Measurements from ENCODE around the gene PTTG1IP2.
"Not testable (repeated sequence)": the region's sequence is repeated elsewhere in the genome, so short reads cannot be mapped to it uniquely, and the experiment has no call there.

The PTTG1IP2 gene

DNA sequence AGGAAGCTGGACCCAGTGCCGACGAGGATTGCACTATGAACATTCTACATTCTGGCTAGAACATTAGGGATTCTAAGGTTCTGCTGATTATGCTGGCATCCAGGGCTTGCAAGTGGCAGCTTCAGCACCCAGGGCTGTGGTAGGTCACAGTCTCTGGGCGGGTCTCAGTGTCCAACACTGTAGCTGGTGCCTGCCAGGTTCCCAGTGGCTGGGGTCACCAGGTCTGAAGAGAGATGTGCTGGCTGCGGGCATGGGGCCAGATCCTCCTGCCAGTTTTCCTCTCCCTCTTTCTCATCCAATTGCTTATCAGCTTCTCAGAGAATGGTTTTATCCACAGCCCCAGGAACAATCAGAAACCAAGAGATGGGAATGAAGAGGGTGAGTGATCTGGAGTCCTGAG lies at the start of gene PTTG1IP2:
Gene PTTG1IP2, plus strand, starts transcription at position 86 of the 400 bp plus-strand sequence. Its CDS starts 148 bp downstream, at position 234.
- no peak for DNase-seq

DNA sequence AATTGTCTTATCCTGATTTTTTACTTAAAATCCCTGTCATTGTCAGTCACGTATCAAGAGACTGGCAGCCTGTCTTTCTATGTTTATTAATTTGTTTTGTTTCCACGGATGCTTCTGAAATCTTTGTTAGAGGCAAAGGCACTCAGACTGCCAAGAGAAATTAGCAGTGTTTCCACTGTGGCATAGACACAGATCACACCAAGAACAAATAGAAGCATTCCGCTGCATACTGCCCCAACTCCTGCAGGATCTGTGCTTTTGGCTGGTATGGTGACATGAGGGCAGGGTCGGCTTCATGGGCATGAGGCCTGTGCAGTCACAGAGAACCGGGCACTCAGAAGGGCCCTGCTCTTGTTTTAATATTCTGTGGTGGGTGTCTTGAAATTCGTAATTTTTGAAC lies 47.8 kb upstream of the PTTG1IP2 start:
- DNase-seq: no peak

DNA sequence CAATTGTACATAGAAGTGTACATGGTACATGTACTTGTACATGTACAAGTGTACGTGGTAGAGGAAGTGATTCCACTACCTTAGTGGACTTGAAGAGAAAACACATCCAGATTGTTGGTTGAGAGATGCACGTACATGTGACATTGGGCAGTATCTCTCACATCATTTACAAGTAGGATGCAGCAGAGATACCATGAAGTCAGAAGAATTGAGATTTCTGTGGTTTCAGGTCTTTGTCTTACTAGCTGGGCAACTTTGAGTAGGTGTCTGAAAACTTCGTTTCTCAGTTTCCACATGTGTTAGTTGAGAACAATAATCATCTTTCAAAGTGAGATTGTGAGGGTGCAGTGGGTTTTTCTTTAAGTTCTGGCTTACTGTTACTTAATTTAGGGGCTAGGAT lies 44.7 kb upstream of the PTTG1IP2 start:
- no peak for DNase-seq

DNA sequence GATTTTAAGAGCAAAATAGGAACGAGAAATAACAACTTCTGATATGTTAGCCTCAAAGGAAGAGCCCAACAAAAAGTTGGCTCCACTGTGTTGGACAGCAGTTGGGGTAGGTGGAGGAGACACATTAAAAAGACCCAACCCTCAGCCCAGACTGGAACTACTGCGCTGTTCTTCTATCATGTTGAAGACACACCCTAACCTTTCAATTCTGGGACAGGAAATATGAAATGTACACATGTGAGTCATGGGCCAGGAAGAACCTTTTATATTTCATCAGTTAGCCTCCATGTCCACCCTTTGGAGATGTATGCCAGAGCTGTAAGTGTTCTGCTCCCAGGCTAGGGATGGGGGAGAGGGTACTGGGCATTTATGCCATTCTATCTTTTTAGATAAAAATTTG lies 44.1 kb upstream of the PTTG1IP2 start:
- no peak for DNase-seq

DNA sequence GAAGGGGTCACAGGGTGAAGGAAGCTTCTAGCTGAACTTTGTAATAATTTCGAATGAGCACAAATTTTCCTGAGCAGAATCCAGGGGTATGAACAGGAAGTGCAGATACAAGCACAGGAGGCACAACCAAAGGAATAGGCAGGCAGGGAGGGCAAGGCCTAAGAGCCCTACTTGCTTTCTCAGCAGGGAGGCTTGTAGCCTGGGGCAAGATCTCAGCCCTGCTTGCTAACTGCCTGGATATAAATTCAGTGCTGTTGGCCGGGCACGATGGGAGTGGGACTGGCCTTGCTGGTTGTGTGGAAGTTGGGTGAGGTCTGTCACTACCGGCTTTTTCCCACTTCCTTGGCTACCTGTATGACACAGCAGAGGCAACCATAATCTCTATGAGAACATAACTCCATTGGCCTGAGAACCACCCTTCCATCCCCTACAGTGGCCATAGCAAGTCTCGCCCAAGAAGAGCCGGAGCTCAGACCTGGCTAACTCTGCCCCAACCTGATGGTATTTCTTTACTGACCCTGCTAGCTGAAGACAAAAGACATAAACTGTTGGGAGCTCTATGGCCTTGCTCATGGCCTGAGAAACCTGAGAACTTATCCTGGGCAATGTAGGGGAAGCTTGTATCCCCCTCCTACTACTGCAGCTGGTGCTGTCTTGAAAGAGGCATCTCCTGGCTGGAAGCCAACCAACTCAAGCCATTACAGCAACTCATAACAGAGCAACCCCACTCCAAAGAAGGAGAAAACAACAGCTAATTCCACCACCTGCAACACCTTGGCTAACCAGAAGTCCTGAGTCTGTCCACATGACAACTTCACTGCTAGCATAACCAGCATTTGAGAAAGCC lies 38.6 kb upstream of the PTTG1IP2 start:
- DNase-seq: no peak

- no peak for DNase-seq
These were observed 36.7 kb upstream of the PTTG1IP2 start for GRCh38 chr7:90432752-90433151.

DNA sequence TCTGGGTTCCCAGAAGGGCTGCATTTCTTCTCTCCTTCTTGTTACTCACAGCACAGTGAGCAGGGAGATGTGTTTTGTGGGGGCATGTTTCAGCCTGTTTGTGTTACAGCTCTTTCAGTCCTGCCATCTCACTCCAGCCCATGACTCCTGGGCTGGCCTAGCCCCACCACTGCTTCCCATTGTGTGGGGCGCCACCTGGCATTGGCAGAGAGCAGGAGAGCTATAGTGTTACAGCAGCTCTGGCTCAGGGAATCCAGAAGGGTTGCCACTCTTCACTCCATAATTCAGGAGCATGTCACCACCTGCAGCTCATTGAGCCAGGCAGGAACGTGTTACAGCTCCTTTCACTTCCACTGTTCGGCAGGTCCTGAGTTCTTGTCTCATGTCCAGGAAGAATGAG lies 36.2 kb upstream of the PTTG1IP2 start:
- no peak for DNase-seq

GRCh38 chr7:90445633-90446032 lies 23.8 kb upstream of the PTTG1IP2 start:
- no peak for DNase-seq

- no peak for DNase-seq
These were observed 23.1 kb upstream of the PTTG1IP2 start for GRCh38 chr7:90446137-90446899.

DNA sequence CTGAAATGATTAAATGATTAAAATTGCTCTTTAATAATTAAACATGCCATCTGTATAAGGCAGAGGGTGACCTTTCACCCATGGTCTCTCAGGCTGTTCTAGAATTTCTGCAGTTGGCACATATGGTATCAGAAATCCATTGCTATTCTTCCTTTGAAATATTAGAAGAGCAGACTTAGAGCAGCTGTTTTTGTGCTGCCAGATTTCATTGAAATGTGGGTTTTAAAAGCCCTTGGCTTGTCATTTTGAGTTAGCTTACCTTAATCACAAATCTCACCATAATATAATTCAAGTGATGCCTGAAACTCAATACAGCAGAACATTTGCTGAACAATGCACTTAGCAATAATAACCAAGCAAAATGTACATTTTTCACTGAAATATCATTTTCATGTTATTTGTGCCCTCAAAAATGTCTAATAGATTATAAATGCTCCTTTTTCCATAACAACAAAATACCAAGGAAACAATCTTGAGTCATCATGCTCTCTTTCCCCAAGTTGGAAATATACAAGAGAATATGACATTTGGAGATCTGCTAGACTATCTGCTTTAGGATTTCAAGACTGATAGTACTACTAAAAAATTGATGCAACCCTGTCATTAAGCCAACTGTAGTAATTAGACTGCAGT lies 16.1 kb upstream of the PTTG1IP2 start:
- DNase-seq: no peak

DNA sequence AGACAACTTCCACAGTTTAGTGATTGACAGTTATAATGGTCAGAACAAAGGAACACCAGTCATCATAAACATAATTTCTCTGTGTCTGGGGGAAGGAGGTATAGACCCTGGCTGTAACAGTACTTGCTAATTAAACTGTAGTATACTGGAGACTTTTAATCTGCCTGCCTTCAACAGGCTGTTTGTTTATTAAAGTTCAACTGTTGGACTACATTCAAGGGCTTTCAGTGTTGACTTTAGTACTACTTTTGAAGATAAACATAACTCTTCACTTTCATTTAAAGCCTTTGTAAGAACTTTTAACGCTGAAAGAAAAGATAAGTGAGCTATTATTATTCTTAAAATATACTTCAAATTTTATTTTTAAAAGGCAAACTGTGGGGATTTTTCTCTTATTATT lies 15.5 kb upstream of the PTTG1IP2 start:
- DNase-seq: no peak

DNA sequence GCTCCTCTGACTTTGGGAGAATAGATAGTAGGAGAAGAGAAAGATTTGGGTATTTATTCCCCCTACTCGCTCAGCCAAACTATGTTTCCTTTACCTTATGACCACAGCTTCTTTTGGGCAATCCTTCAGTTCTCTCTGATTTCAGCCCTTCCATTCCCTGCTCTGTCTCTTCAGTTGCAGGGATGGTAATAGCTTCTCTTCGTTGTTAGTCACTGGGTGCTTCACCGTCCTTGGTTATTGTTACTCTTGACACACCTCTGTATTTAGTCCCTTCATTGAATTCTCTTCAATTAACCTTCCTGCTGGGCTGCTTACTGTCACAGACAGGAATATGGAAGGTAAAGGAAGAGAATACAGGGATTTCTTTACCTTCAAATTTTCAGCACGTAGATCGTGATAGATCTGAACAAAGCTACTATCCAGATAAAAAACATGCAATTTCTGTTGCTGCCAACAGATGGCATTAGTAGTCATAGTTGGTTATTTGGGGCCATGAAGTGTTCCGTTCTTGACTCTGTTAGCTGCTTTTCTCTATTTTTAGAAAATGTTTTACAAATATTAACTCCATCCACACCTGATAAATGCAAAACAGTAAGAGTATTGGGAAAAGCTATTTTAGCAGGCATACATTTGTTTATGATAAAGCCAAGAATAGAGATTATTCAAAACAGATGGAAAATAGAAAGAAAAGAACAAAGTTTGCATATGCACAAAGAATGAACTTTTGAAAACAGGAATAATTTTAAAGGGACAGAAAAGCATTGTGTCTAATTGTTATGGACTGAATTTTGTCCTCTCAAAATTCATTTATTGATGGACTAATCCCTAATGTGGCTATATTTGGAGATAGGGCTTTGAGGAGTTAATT lies 14.0 kb upstream of the PTTG1IP2 start:
- no peak for DNase-seq

- DNase-seq: no peak
These were observed 11.3 kb upstream of the PTTG1IP2 start for GRCh38 chr7:90458104-90458503.

DNA sequence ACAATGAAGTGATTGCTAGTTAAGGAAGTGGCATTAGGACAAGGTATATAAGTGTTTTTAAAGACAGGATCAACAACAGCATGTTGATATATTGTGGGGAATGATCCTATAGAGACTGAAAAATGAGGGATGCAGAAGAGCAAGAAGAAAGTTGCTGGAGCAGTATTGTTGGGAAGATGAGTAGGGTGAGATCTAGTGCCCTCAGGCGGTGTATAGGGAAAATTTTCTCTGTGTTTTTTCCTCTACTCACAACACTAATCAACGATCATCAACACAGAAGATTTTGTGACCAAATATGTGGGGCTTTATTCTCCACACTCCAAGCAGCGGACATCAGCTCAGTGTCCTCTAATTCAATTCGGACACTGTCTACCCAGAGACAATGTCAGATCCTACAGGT lies 9.6 kb upstream of the PTTG1IP2 start:
- no peak for DNase-seq

DNA sequence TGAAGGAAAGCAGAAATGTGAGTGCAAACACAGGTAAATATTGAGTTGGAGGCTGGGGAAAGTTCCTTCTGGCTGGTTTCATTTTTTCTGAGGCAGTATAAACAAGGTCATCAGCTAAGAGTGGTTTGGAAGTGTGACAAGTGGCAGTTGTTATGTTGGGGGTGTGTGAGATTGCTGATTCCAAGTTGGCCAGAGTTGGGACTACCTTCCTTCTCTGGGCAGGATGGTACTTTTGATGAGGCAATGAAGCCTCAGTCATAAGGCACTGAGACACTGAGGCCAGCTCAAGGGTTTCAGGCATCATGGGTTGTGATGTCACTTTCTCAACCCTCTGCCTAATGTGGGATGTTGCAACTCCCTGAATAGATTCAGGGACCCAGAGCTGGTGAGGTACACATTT lies 8.2 kb upstream of the PTTG1IP2 start:
- DNase-seq: no peak

DNA sequence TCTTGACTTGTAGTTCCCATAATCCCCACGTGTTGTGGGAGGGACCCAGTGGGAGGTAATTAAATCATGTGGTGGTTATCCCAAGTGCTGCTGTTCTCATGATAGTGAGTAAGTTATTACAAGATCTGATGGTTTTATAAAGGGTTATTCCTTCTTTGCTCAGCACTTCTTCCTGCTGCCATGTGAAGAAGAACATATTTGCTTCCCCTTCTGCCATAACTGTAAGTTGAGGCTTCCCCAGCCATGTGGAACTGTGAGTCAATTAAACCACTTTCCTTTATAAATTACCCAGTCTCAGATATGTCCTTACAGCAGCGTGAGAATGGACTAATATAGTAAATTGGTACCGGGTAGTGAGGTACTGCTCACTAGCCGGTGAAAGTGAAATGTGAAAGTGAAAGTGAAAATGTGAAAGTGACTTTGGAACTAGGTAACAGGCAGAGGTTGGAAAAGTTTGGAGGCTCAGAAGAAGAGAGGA lies 6.2 kb upstream of the PTTG1IP2 start:
- not testable (repeated sequence) for DNase-seq

DNA sequence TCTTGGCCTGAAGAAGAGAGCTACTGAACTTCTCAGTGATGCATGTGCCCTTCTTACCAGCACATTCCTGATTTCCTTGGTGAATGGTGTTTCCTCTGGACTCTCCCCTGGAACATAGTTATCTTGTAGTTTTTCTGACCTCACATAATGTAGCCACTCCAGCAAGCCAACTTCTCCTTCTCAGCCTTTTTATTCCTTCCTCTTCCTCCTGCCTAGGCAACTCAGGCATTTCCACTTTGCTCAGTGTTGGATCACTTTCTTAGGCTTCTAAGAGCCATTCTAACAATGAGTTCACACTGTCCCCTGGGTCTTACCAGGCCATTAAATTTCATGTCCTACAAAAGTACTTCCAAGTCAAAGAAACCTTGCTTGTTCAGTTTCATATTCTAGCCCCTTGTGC lies 3.6 kb upstream of the PTTG1IP2 start:
- DNase-seq: no peak

DNA sequence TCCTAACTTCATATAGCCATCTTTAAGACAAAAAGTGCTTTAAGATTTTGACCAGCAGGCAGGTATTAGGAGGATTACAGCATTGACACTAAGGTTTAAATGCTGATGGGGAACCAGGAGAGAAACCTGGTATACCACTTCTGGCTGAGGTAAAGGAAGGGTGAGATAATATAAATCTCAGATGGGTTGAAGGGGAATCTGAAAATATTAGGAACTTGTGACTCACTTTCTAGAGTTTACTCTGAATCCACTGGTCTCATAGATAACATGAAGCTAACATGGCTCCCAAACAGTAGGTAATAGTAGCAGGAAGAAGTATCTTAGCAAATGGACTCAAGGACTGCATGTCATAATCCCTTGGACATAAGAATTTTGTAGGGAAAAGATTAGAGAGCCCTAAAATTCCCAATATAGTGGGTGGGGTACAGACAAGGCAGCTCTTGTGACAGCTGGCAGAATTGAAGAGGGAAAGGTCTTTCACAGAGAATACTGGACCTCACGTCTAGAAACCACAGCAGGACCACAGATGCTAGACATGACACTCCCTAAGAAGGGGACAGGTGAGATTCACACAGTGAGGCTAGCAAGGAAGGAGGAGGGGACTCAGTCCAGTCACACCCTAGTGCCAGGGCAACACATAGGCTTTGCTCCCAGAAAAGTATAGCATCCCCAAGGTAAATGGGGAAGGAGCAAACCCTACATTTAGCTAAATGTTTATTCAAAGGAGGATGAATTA lies 3.5 kb downstream of the PTTG1IP2 start:
- no peak for DNase-seq

- no peak for DNase-seq
These were observed 4.4 kb downstream of the PTTG1IP2 start for GRCh38 chr7:90473814-90474213.

DNA sequence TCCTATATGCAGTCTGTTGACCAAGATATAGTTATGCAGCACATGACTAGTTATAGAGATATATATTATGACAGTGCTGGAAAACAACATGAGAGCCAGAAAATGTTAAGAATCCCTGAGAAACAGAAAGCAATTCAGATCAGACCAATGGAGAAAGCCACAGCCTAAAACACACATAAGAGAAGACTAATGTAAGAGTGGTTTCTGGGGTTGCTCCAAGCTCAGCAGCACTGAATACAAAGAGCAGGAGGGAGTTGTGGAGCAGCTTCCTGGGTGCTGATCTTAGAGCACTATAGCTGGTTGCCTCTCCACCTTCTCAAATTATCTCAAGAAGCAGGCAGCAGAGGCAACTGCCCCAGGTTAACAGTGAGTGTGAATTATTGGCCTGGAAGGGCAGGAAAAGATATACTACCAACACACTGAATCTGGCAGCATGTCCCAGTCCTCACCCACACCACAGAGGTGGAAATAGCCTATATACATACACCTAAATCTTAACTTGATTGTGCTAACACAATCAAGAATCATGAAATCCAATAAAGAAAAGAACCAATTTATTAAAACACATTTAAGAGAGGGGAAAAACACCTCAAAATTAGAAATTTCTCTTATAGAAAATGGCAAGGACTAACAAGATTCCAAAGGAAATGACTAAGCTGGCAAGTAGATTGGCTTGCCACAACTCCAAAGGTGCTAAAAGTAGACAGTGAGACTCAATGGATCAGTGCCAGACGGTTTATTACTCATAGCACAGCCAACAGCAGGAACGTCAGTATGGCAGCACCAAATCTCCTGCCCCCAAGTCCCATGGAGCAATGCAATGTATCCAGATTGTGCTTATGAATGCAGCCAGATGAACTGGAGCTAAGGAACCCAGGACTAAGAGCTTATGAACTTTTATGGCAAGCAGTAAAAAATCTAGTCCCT lies 5.1 kb downstream of the PTTG1IP2 start:
- no peak for DNase-seq

DNA sequence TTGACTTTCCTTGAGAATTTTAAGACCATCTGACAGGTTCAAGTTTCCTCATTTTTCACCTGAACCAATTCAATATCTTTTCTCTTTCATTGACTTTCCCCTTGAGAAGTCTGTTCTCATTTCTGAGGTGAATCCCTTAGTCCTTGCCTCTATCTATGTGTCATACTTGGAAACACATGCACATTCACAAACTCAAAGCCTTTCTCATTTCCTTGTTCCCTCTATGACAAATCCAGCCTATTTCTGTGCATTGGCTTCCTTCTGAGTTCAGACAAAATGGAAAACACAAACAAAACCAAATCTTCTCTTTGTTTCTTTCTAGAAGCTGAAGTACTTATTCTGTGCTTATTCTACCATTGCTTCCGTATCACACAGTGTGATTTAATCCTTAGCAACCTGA lies 13.8 kb downstream of the PTTG1IP2 start:
- no peak for DNase-seq

All from activated effector memory CD4-positive, alpha-beta T cell treated with Interleukin-2 at 50 U/mL for 16 hours (primary cell).